IMR-90 (cell line): ENCODE data around the gene CCL19. TPM values are rescaled to one million over a fixed set of nuclear protein-coding genes. Genes with fewer than 3 reads are reported as not detected.

ENCODE experiments used
- ATAC-seq: fragments of 200-7000 bp; cut with Tn5 transposase; 2 replicates; pipeline ENCODE4 v1.9.1; 2020; ENCODE audit warnings: low read depth, mild to moderate bottlenecking, moderate library complexity
- BruUV-seq: library from RNA; stranded (reverse); fragments of 400-500 nt; replicated peaks from 2 replicates; lab custom pipeline; 2021; lab: Mats Ljungman, UMichigan
- CTCF ChIA-PET: fragments of 300-600 bp; formaldehyde crosslinking; extraction: SDS; loops from one replicate; lab custom pipeline; 2021; ENCODE audit warnings: antibody characterized with exemption; lab: Yijun Ruan, JAX
- POLR2A ChIA-PET: fragments of 300-600 bp; sonication (Branson Sonifier 250); formaldehyde crosslinking; loops from one replicate; lab custom pipeline; 2022; ENCODE audit warnings: antibody characterized with exemption; ENCODE audit not compliant: unreplicated experiment; lab: Charles Lee
- DNase-seq: peaks from one replicate; pipeline ENCODE4 v3.0.0; 2013
- H2AFZ ChIP-seq: replicated peaks from 2 replicates; pipeline ENCODE3; 2013; ENCODE audit warnings: low read length, mild to moderate bottlenecking; ENCODE audit not compliant: poor library complexity
- H2AK5ac ChIP-seq: 2 replicates; pipeline ENCODE4 v1.6.1; 2013; ENCODE audit warnings: low read depth, low read length, inconsistent platforms
- H2AK9ac ChIP-seq: replicated peaks from 2 replicates; pipeline ENCODE3; 2013; ENCODE audit warnings: mild to moderate bottlenecking, low read depth, low read length, moderate library complexity; ENCODE audit not compliant: poor library complexity
- H2BK120ac ChIP-seq: 2 replicates; pipeline ENCODE4 v1.6.1; 2013; ENCODE audit warnings: low read depth, low read length, inconsistent platforms
- H2BK15ac ChIP-seq: 3 replicates; pipeline ENCODE4 v1.6.1; 2013; ENCODE audit warnings: low read depth, low read length, inconsistent platforms
- H2BK20ac ChIP-seq: 2 replicates; pipeline ENCODE4 v1.6.1; 2013; ENCODE audit warnings: low read depth, mild to moderate bottlenecking, inconsistent platforms, low read length, moderate library complexity
- H2BK5ac ChIP-seq: 2 replicates; pipeline ENCODE4 v1.6.1; 2013; ENCODE audit warnings: mild to moderate bottlenecking, low read depth, low read length, inconsistent platforms; ENCODE audit not compliant: poor library complexity, severe bottlenecking
- H3K14ac ChIP-seq: replicated peaks from 2 replicates; pipeline ENCODE4 v1.6.1; 2013; ENCODE audit warnings: low read depth, low read length, inconsistent platforms
- H3K18ac ChIP-seq: 2 replicates; pipeline ENCODE4 v1.6.1; 2013; ENCODE audit warnings: low read depth, low read length, control low read depth
- H3K23ac ChIP-seq: 2 replicates; pipeline ENCODE4 v1.6.1; 2013; ENCODE audit warnings: low read depth, low read length, inconsistent platforms
- H3K27ac ChIP-seq: 2 replicates; pipeline ENCODE4 v1.5.1; 2013; ENCODE audit warnings: mild to moderate bottlenecking, control low read depth, low read length; ENCODE audit not compliant: insufficient read depth
- H3K27me3 ChIP-seq: 2 replicates; pipeline ENCODE4 v1.6.1; 2013; ENCODE audit warnings: low read length; ENCODE audit not compliant: control insufficient read depth, insufficient read depth
- H3K36me3 ChIP-seq: 2 replicates; pipeline ENCODE4 v1.6.1; 2013; ENCODE audit warnings: low read length, mixed read lengths; ENCODE audit not compliant: control insufficient read depth, insufficient read depth
- H3K4ac ChIP-seq: 2 replicates; pipeline ENCODE4 v1.6.1; 2013; ENCODE audit warnings: low read depth, low read length, inconsistent platforms
- H3K4me1 ChIP-seq: 2 replicates; pipeline ENCODE4 v1.6.1; 2013; ENCODE audit warnings: low read length, mixed read lengths; ENCODE audit not compliant: control insufficient read depth, insufficient read depth
- H3K4me2 ChIP-seq: 2 replicates; pipeline ENCODE4 v1.6.1; 2013; ENCODE audit warnings: low read depth, mild to moderate bottlenecking, control low read depth, low read length, moderate library complexity
- H3K4me3 ChIP-seq: 2 replicates; pipeline ENCODE4 v1.5.1; 2013; ENCODE audit warnings: low read depth, mild to moderate bottlenecking, control low read depth, low read length, moderate library complexity; ENCODE audit not compliant: insufficient read depth
- H3K56ac ChIP-seq: 2 replicates; pipeline ENCODE4 v1.6.1; 2013; ENCODE audit warnings: low read length, inconsistent platforms; ENCODE audit not compliant: insufficient read depth; ENCODE audit errors: extremely low read depth
- H3K79me1 ChIP-seq, 2 experiments: 2 replicates each; pipeline ENCODE4 v1.6.1; 2013; ENCODE audit warnings: low read length in 2 of 2, inconsistent platforms in 1 of 2, low read depth in 1 of 2
- H3K9ac ChIP-seq: 2 replicates; pipeline ENCODE4 v1.6.1; 2013; ENCODE audit warnings: low read depth, low read length, control low read depth
- H3K9me1 ChIP-seq: 2 replicates; pipeline ENCODE4 v1.6.1; 2013; ENCODE audit warnings: low read length, inconsistent platforms; ENCODE audit not compliant: insufficient read depth
- H3K9me3 ChIP-seq: 2 replicates; pipeline ENCODE4 v1.6.1; 2013; ENCODE audit warnings: low read length; ENCODE audit not compliant: control insufficient read depth, insufficient read depth
- H4K20me1 ChIP-seq: 2 replicates; pipeline ENCODE4 v1.6.1; 2013; ENCODE audit warnings: low read length, inconsistent platforms; ENCODE audit not compliant: insufficient read depth
- H4K5ac ChIP-seq: 2 replicates; pipeline ENCODE4 v1.6.1; 2013; ENCODE audit warnings: mild to moderate bottlenecking, low read depth, low read length, control low read depth
- H4K8ac ChIP-seq, 2 experiments: 2 replicates each; pipeline ENCODE4 v1.6.1; 2013; ENCODE audit warnings: low read depth in 2 of 2, low read length in 2 of 2, control low read depth in 1 of 2, inconsistent platforms in 1 of 2
- H4K91ac ChIP-seq: 2 replicates; pipeline ENCODE4 v1.6.1; 2013; ENCODE audit warnings: low read depth, low read length, inconsistent platforms; ENCODE audit not compliant: insufficient read depth
- BHLHE40 ChIP-seq: fragments of 150-350 bp; IDR thresholded peaks from 2 replicates; pipeline ENCODE4 v1.6.1; 2016; ENCODE audit warnings: mild to moderate bottlenecking, low read depth, low read length
- CEBPB ChIP-seq: IDR thresholded peaks from 2 replicates; pipeline ENCODE4 v1.6.1; 2012; ENCODE audit warnings: low read depth, low read length, improper control_type of control experiment
- CTCF ChIP-seq: conservative IDR thresholded peaks from 2 replicates; pipeline ENCODE4 v1.5.1; 2012; ENCODE audit warnings: mild to moderate bottlenecking, low read depth, low read length, improper control_type of control experiment
- ELK1 ChIP-seq: fragments of 150-350 bp; IDR thresholded peaks from 2 replicates; pipeline ENCODE4 v1.6.1; 2016; ENCODE audit warnings: low read depth, mild to moderate bottlenecking, low read length, moderate library complexity, borderline replicate concordance
- RFX5 ChIP-seq: IDR thresholded peaks from 2 replicates; pipeline ENCODE4 v1.8.0; 2012; ENCODE audit warnings: low read depth, mild to moderate bottlenecking, low read length, moderate library complexity
- USF2 ChIP-seq: fragments of 150-350 bp; IDR thresholded peaks from 2 replicates; pipeline ENCODE4 v1.6.1; 2017; ENCODE audit warnings: mild to moderate bottlenecking, antibody characterized with exemption, low read length, low read depth
- WGBS, 2 experiments: methylation state at CpG; one replicate each; pipeline versions ENCODE4 v1.1.5 to v1.1.7; 2013; ENCODE audit warnings: missing lambda C conversion rate in 2 of 2; ENCODE audit not compliant: insufficient read length in 1 of 2; ENCODE audit errors: extremely low coverage in 2 of 2; 5-methylcytosine and 5-hydroxymethylcytosine counted together
- dilution Hi-C: fragments of 300-500 bp; cut with HindIII; formaldehyde crosslinking; loops from one replicate; pipeline ENCODE4 v1.14.3; 2018; ENCODE audit warnings: low sequenced_read_pairs; ENCODE audit not compliant: unreplicated experiment
- in situ Hi-C: fragments of 300-500 bp; cut with MboI; formaldehyde crosslinking; loops from 3 replicates; pipeline ENCODE4 v1.14.3; 2019; ENCODE audit warnings: low sequenced_read_pairs, inconsistent platforms, mixed read lengths
- intact Hi-C: fragments of 100-400 bp; cut with micrococcal nuclease; formaldehyde crosslinking; loops from 2 replicates; pipeline ENCODE4 v1.10.0; 2022
- polyA plus RNA-seq, 3 experiments: library from polyadenylated mRNA; depleted of rRNA; stranded (reverse); fragments of >200 nt; gene quantifications; 2 replicates each; pipeline ENCODE4 v1.2.3, GENCODE V29; 2012; ENCODE audit warnings: low replicate concordance in 1 of 3
- total RNA-seq: library from RNA; depleted of rRNA; stranded (reverse); fragments of >200 nt; gene quantifications from 2 replicates; pipeline ENCODE4 v1.2.3, GENCODE V29; 2012

The CCL19 gene
- total and polyA plus RNA-seq, 2 of the 4 experiments (the other 2 are of a cell fraction), result not detected

- H3K36me3 ChIP-seq, result no peaks in the 10 kb centered on the region
- H2BK20ac ChIP-seq, result no peak overlapping the region
- WGBS, 2 experiments, result 86% methylated on average over 1 of the region's 2 CpGs; no CpG with 5 or more reads in 1 of the 2 experiments
- no peak overlapping the region for H4K5ac ChIP-seq
- H2BK15ac ChIP-seq, result no peak overlapping the region
- H2BK5ac ChIP-seq, result no peak overlapping the region
- H3K4me3 ChIP-seq, result no peak overlapping the region
- no peaks in the 10 kb centered on the region for H3K79me1 ChIP-seq
- no peak overlapping the region for H3K14ac ChIP-seq
- H3K23ac ChIP-seq, result no peak overlapping the region
- no peak overlapping the region for H3K27ac ChIP-seq
- POLR2A ChIA-PET, result no interaction called here
- no peaks in the 10 kb centered on the region for H4K20me1 ChIP-seq
- CTCF ChIA-PET, result no interaction called here
- no peak overlapping the region for H2AFZ ChIP-seq
- no peak overlapping the region for H3K4me2 ChIP-seq
- no peak overlapping the region for H3K18ac ChIP-seq
- intact Hi-C loops, result no loop called here
- ATAC-seq, result no peak
- no peak overlapping the region for H4K8ac ChIP-seq
- no peak overlapping the region for H3K4ac ChIP-seq
- H3K9ac ChIP-seq, result no peak overlapping the region
- no peak overlapping the region for H2AK9ac ChIP-seq
- dilution Hi-C loops, result no loop called here
- H3K27me3 ChIP-seq, result peaks cover 14% of the 10 kb centered on the region
- H3K56ac ChIP-seq, result no peak overlapping the region
- H3K9me3 ChIP-seq, result no peaks in the 10 kb centered on the region
- H2BK120ac ChIP-seq, result no peak overlapping the region
- no peak overlapping the region for H2AK5ac ChIP-seq
- no TSS peak for BruUV-seq
- H4K91ac ChIP-seq, result no peak overlapping the region
- in situ Hi-C loops, result no loop called here
- no peaks in the 10 kb centered on the region for H3K4me1 ChIP-seq
- TF ChIP-seq RFX5 (no peak), BHLHE40 (no peak), CEBPB (no peak), USF2 (no peak), ELK1 (no peak), CTCF (no peak)
- no peaks in the 10 kb centered on the region for H3K9me1 ChIP-seq
- DNase-seq, result no peak
Observed at GRCh38 chr9:34707130-34707529, 16.1 kb upstream of the CCL19 start.
